A673 (cell line): ENCODE measurements around the gene CD6. TPM values are rescaled to one million over a fixed set of nuclear protein-coding genes. Genes with fewer than 3 reads are reported as not detected.
"Not testable (repeated sequence)": the region's sequence is repeated elsewhere in the genome, so short reads cannot be mapped to it uniquely, and the experiment has no call there.

Source experiments
- BruUV-seq: library from RNA; stranded (reverse); fragments of 400-500 nt; replicated peaks from 2 replicates; lab custom pipeline; 2021; lab: Mats Ljungman, UMichigan
- CTCF ChIA-PET: fragments of 300-600 bp; sonication (Branson Sonifier 250); formaldehyde crosslinking; loops from one replicate; lab custom pipeline; 2022; ENCODE audit warnings: antibody characterized with exemption; lab: Charles Lee
- POLR2A ChIA-PET: fragments of 300-600 bp; sonication (Branson Sonifier 250); formaldehyde crosslinking; loops from one replicate; lab custom pipeline; 2022; ENCODE audit warnings: antibody characterized with exemption; ENCODE audit not compliant: low non-redundant PET; lab: Charles Lee
- DNase-seq: peaks from one replicate; pipeline ENCODE4 v3.0.0-alpha.2; 2015; ENCODE audit warnings: low spot score
- H3K27ac ChIP-seq: fragments of 200-600 bp; sonication (generic); 2 replicates; pipeline ENCODE4 v1.5.1; 2016; ENCODE audit warnings: mixed run types, low read depth, mild to moderate bottlenecking, mixed read lengths, antibody characterized with exemption, low read length; ENCODE audit not compliant: poor library complexity, severe bottlenecking
- H3K27me3 ChIP-seq: fragments of 200-600 bp; sonication (generic); replicated peaks from 2 replicates; pipeline ENCODE4 v1.6.1; 2017; ENCODE audit warnings: mixed run types, low read depth, mild to moderate bottlenecking, mixed read lengths, antibody characterized with exemption, low read length; ENCODE audit not compliant: insufficient read depth, poor library complexity
- H3K36me3 ChIP-seq: fragments of 200-600 bp; sonication (generic); 2 replicates; pipeline ENCODE4 v1.6.1; 2016; ENCODE audit warnings: mixed run types, mild to moderate bottlenecking, mixed read lengths, antibody characterized with exemption, low read length; ENCODE audit not compliant: insufficient read depth, poor library complexity, severe bottlenecking
- H3K4me1 ChIP-seq: fragments of 200-600 bp; sonication (generic); 2 replicates; pipeline ENCODE4 v1.6.1; 2017; ENCODE audit warnings: mixed run types, mild to moderate bottlenecking, mixed read lengths, antibody characterized with exemption, low read length; ENCODE audit not compliant: insufficient read depth, poor library complexity, severe bottlenecking
- H3K4me3 ChIP-seq: fragments of 200-600 bp; sonication (generic); 2 replicates; pipeline ENCODE4 v1.5.1; 2016; ENCODE audit warnings: low read depth, mixed run types, mild to moderate bottlenecking, mixed read lengths, low read length; ENCODE audit not compliant: poor library complexity, severe bottlenecking
- H3K9me3 ChIP-seq: fragments of 200-600 bp; sonication (generic); 2 replicates; pipeline ENCODE4 v1.6.1; 2016; ENCODE audit warnings: mixed run types, low read depth, mild to moderate bottlenecking, mixed read lengths, antibody characterized with exemption, low read length; ENCODE audit not compliant: poor library complexity, severe bottlenecking
- CTCF ChIP-seq: fragments of 300-800, 200-600 bp; sonication (generic); conservative IDR thresholded peaks from 2 replicates; pipeline ENCODE4 v1.5.1; 2017; ENCODE audit warnings: low read depth, mild to moderate bottlenecking, antibody characterized with exemption, low read length, moderate library complexity, mixed read lengths
- EZH2 ChIP-seq: fragments of 200-600 bp; sonication (generic); IDR thresholded peaks from 2 replicates; pipeline ENCODE4 v1.6.1; 2017; ENCODE audit warnings: borderline replicate concordance, low read depth, mild to moderate bottlenecking, mixed read lengths, antibody characterized with exemption, low read length; ENCODE audit not compliant: poor library complexity, severe bottlenecking
- intact Hi-C: fragments of 100-400 bp; cut with micrococcal nuclease; formaldehyde crosslinking; loops from one replicate; pipeline ENCODE4 v1.10.0; 2022; ENCODE audit not compliant: unreplicated experiment
- total RNA-seq: library from RNA; stranded (reverse); gene quantifications from 2 replicates; pipeline ENCODE4 v1.2.3, GENCODE V29; 2021

The CD6 gene
- total RNA-seq, 1 experiment from 2014 or later: not detected

- TF ChIP-seq EZH2 (no peak), CTCF (no peak)
- H3K9me3 ChIP-seq: peaks cover 5% of the 10 kb centered on the region
- intact Hi-C loops: no loop called here
- no peak overlapping the region for H3K4me3 ChIP-seq
- BruUV-seq: no TSS peak
- ChIA-PET POLR2A (no interaction called here), CTCF (interaction anchor here (0.6 kb wide), 1 partner anchor 10 kb away, joined by 4 read pairs; no protein-coding TSS in a partner anchor)
- peaks cover under 1% of the 10 kb centered on the region for H3K4me1 ChIP-seq
- no peaks in the 10 kb centered on the region for H3K36me3 ChIP-seq
- DNase-seq: no peak
- H3K27ac ChIP-seq: no peak overlapping the region
- no peaks in the 10 kb centered on the region for H3K27me3 ChIP-seq
Observed at GRCh38 chr11:60972182-60973030, 926 bp downstream of the CD6 start.

DNA sequence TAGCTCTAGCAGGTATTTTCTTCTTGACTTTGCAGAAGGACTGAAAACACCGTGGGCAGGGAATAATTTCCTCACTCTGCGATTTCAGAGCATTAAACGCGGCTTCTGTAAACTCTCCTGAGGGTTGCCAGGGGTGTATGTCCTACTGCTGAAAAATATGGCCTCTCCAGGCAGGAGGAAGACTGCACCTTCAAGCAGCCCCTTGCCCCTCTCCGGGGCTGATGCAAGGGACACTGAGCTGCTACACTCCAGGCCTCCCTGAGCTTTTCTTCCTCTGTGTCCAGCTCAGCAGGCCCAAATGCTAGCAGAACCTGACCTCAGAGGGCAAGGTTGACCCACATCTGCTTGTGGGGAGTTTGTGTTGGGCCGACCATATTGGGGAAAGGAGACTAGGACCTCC lies 2.2 kb downstream of the CD6 start:
- intact Hi-C loops: no loop called here
- Histone ChIP-seq H3K4me1 (peaks cover 7% of the 10 kb centered on the region), H3K27ac (no peak overlapping the region), H3K27me3 (no peaks in the 10 kb centered on the region), H3K4me3 (no peak overlapping the region), H3K36me3 (no peaks in the 10 kb centered on the region), H3K9me3 (no peaks in the 10 kb centered on the region)
- CTCF ChIA-PET: no interaction called here
- DNase-seq: no peak
- POLR2A ChIA-PET: no interaction called here
- TF ChIP-seq CTCF: no peak
- no TSS peak for BruUV-seq

GRCh38 chr11:60974316-60974715 lies 2.8 kb downstream of the CD6 start:
- POLR2A ChIA-PET, CTCF ChIA-PET, BruUV-seq: not testable (repeated sequence)

GRCh38 chr11:60974726-60975125 lies 3.2 kb downstream of the CD6 start:
- no peak for DNase-seq

More at GRCh38 chr11:60974316-60974715, 2.8 kb downstream of the CD6 start:
- intact Hi-C loops, H3K27ac ChIP-seq, H3K4me1 ChIP-seq, H3K27me3 ChIP-seq, H3K4me3 ChIP-seq, H3K9me3 ChIP-seq, DNase-seq, H3K36me3 ChIP-seq: not testable (repeated sequence)

More at GRCh38 chr11:60974726-60975125, 3.2 kb downstream of the CD6 start:
- ChIA-PET CTCF (no interaction called here), POLR2A (no interaction called here)
- Histone ChIP-seq H3K27ac (no peak overlapping the region), H3K4me1 (peaks cover 7% of the 10 kb centered on the region), H3K36me3 (no peaks in the 10 kb centered on the region), H3K9me3 (no peaks in the 10 kb centered on the region), H3K27me3 (no peaks in the 10 kb centered on the region), H3K4me3 (no peak overlapping the region)
- intact Hi-C loops: no loop called here
- no TSS peak for BruUV-seq
- no peak for TF ChIP-seq CTCF
- TF ChIP-seq EZH2: no peak
